CD4-positive, CD25-positive, alpha-beta regulatory T cell (primary cell): Measurements from ENCODE around the gene OPTC. TPM values are rescaled to one million over a fixed set of nuclear protein-coding genes. Genes with fewer than 3 reads are reported as not detected.
A peak's percentile ranks its signal among the peaks of the same experiment; 100 is the strongest.

Source experiments
- ATAC-seq, 2 donors: fragments of 150-1000 bp; cut with Tn5 transposase; one replicate each; pipeline ENCODE4 v1.10.0; 2021; ENCODE audit warnings: low read depth in 2 of 2, moderate number of reproducible peaks in 2 of 2, moderate library complexity in 1 of 2
- DNase-seq, 3 donors: peaks; one replicate each; pipeline versions ENCODE4 v3.0.0 to v3.0.0-alpha.2; 2012 to 2022; ENCODE audit warnings: mixed read lengths in 1 of 3
- H3K27ac ChIP-seq: one replicate; pipeline ENCODE4 v1.7.0; 2013; ENCODE audit warnings: mild to moderate bottlenecking, low read length; ENCODE audit not compliant: insufficient read depth, poor library complexity, severe bottlenecking
- H3K27me3 ChIP-seq: one replicate; pipeline ENCODE4 v1.7.0; 2013; ENCODE audit warnings: low read length; ENCODE audit not compliant: control insufficient read depth, insufficient read depth
- H3K36me3 ChIP-seq: one replicate; pipeline ENCODE4 v1.7.0; 2013; ENCODE audit warnings: mild to moderate bottlenecking, low read length, moderate library complexity; ENCODE audit not compliant: control insufficient read depth, insufficient read depth
- H3K4me1 ChIP-seq: 2 replicates; pipeline ENCODE4 v1.7.0; 2013; ENCODE audit warnings: mild to moderate bottlenecking, low read length; ENCODE audit not compliant: insufficient read depth, control insufficient read depth, poor library complexity, severe bottlenecking
- H3K4me3 ChIP-seq: one replicate; pipeline ENCODE4 v1.7.0; 2013; ENCODE audit warnings: low read depth, mild to moderate bottlenecking, low read length, moderate library complexity
- H3K9me3 ChIP-seq, 2 experiments: 1 replicate in 1 of 2; 2 replicates in 1 of 2; pipeline ENCODE4 v1.7.0; 2013; ENCODE audit warnings: low read length in 2 of 2, mild to moderate bottlenecking in 1 of 2, moderate library complexity in 1 of 2; ENCODE audit not compliant: control insufficient read depth in 2 of 2
- H3K27ac Mint-ChIP-seq, 3 donors: one replicate each; pipeline ENCODE4 v1.8.0; 2020 to 2022; ENCODE audit warnings: mild to moderate bottlenecking in 3 of 3, mixed read lengths in 3 of 3, moderate library complexity in 2 of 3
- H3K27me3 Mint-ChIP-seq: one replicate; pipeline ENCODE4 v1.8.0; 2022; ENCODE audit warnings: mild to moderate bottlenecking, mixed read lengths
- H3K36me3 Mint-ChIP-seq: one replicate; pipeline ENCODE4 v1.8.0; 2020; ENCODE audit warnings: mixed read lengths
- H3K4me1 Mint-ChIP-seq, 4 donors: one replicate each; pipeline ENCODE4 v1.8.0; 2020 to 2022; ENCODE audit warnings: mixed read lengths in 4 of 4, mild to moderate bottlenecking in 1 of 4
- H3K4me3 Mint-ChIP-seq, 4 donors: one replicate each; pipeline ENCODE4 v1.8.0; 2020 to 2022; ENCODE audit warnings: mild to moderate bottlenecking in 4 of 4, mixed read lengths in 4 of 4, moderate library complexity in 3 of 4
- H3K9me3 Mint-ChIP-seq, 7 donors: one replicate each; pipeline ENCODE4 v1.8.0; 2020 to 2022; ENCODE audit warnings: mixed read lengths in 7 of 7, mild to moderate bottlenecking in 3 of 7, moderate library complexity in 2 of 7
- polyA plus RNA-seq, 4 donors: library from polyadenylated mRNA; unstranded; fragments of 300-500 nt; fragmentation: Illumina TruSeq; gene quantifications; one replicate each; pipeline ENCODE4 v1.2.3, GENCODE V29; 2021
- total RNA-seq: library from RNA; stranded (reverse); gene quantifications from one replicate; pipeline ENCODE4 v1.2.3, GENCODE V29; 2022

The OPTC gene
- total and polyA plus RNA-seq, 5 donors from 2014 or later = not detected

DNA sequence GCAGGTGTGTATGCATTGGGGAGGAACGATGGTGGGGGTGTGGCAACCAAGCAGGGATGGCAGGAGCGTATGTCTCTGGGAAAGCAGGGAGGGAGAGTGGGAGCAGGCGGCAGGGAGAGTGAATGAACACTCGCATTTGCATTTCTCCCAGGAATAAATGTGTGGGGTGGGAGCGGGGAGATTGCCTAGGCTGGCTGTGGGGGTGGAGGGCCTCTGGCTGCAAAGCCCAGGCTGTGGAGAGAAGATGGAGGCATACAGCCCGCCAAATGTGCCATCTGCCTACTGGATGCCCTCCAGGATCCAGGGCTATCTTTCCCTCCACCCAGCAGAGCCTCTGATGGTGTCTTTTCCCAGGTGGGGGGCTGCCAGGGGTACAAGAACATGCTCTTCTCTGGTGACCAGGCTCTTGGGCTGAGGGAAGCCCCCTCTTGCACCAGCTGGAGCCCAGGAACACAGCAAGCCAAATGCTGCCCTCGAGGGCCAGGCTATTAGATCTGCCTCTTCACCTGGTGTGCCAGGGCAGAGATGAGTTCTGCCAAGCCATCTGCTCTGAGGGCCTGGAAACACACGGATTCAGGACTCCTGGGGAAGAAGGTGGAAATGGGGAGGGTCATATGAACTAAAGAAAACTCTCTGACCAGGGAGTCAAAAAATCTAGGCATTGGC is 1.7 kb upstream of the OPTC start:
- H3K9me3 ChIP-seq = no peaks in the 10 kb centered on the region
- no peaks in the 10 kb centered on the region for H3K36me3 Mint-ChIP-seq
- DNase-seq = no peak
- no peaks in the 10 kb centered on the region for H3K9me3 Mint-ChIP-seq
- H3K4me3 ChIP-seq = no peak overlapping the region
- peaks cover 0 to 14% (median 1%) of the 10 kb centered on the region in 4 donors for H3K4me1 Mint-ChIP-seq
- peak overlapping the region in 1 of 4 donors; percentile 18 for H3K4me3 Mint-ChIP-seq
- ATAC-seq = no peak
- H3K27ac Mint-ChIP-seq = no peak overlapping the region
- H3K36me3 ChIP-seq = no peaks in the 10 kb centered on the region
- no peak overlapping the region for H3K27ac ChIP-seq
- H3K27me3 Mint-ChIP-seq = peaks cover 23% of the 10 kb centered on the region
- H3K27me3 ChIP-seq = no peaks in the 10 kb centered on the region
- peaks cover 8% of the 10 kb centered on the region for H3K4me1 ChIP-seq

DNA sequence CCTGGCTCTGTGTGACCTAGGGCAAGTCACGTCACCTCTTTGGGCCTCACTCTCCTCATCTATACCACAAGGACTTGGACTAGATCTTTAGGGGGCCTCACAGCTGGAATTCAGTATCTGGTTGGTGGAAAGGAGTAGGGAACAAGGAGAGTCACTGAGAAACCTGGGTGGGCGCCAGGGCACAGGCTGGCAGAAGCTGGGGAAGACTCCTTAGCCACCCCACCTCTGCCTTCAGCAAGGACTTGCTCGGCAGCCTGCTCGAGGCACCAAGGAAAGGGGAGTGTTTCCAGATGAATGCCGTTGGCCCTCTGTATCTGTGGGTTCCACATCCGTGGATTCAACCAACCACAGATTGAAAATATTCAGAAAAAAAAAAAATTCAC is 1.2 kb upstream of the OPTC start:
- Histone ChIP-seq H3K4me1 (peaks cover 4% of the 10 kb centered on the region), H3K9me3 (no peaks in the 10 kb centered on the region), H3K4me3 (no peak overlapping the region), H3K36me3 (no peaks in the 10 kb centered on the region), H3K27ac (no peak overlapping the region), H3K27me3 (no peaks in the 10 kb centered on the region)
- no peak overlapping the region for H3K27ac Mint-ChIP-seq
- peaks cover 23% of the 10 kb centered on the region for H3K27me3 Mint-ChIP-seq
- ATAC-seq = no peak
- no peaks in the 10 kb centered on the region for H3K9me3 Mint-ChIP-seq
- no peaks in the 10 kb centered on the region for H3K36me3 Mint-ChIP-seq
- peaks cover 0 to 10% (median 0%) of the 10 kb centered on the region in 4 donors for H3K4me1 Mint-ChIP-seq
- H3K4me3 Mint-ChIP-seq = peak overlapping the region in 1 of 4 donors; percentile 18
- DNase-seq = no peak

DNA sequence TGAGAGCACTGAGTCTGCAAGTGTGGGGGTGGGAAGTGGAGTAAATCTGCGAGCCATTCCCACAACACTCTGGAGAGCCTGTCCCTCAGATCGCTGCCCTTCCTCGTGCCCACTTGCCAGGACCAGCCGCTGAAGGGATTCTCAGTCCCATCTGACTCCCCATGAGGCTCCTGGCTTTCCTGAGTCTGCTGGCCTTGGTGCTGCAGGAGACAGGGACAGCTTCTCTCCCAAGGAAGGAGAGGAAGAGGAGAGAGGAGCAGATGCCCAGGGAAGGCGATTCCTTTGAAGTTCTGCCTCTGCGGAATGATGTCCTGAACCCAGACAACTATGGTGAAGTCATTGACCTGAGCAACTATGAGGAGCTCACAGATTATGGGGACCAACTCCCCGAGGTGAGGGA is 1.9 kb downstream of the OPTC start:
- Mint-ChIP-seq H3K27me3 (peaks cover 23% of the 10 kb centered on the region), H3K4me1 (no peaks in the 10 kb centered on the region), H3K36me3 (no peaks in the 10 kb centered on the region), H3K4me3 (no peak overlapping the region), H3K9me3 (no peaks in the 10 kb centered on the region), H3K27ac (no peak overlapping the region)
- H3K36me3 ChIP-seq = no peaks in the 10 kb centered on the region
- H3K27ac ChIP-seq = no peak overlapping the region
- no peak for DNase-seq
- H3K4me3 ChIP-seq = no peak overlapping the region
- no peaks in the 10 kb centered on the region for H3K27me3 ChIP-seq
- no peaks in the 10 kb centered on the region for H3K9me3 ChIP-seq
- no peak for ATAC-seq
- H3K4me1 ChIP-seq = no peaks in the 10 kb centered on the region

DNA sequence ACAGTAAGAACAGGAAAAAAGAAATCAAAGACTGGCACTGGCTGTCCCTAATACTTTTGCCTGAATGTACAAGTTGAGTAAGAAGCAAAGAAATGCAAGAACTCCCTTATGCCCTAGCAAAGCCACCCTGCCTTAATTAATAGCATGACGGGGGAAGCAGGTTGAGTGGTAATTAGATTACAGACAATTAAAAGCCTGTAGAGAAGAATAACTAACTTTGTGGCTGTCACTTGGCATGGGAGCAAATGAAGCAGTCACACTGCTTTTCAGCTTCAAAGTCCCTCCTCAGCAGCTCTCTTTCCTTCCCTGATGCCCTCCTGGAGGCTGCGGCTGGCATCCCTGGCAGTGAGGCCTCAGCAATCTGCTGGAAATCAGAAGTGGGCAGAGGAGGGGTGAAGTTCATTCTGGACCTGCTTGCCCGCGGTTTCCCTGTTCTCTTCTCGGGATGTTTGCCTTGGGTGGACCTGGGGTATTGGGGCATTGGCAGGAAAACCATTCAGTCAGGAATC is 3.4 kb downstream of the OPTC start:
- no peak overlapping the region for H3K4me3 Mint-ChIP-seq
- no peak for DNase-seq
- Histone ChIP-seq H3K9me3 (no peaks in the 10 kb centered on the region), H3K27ac (no peak overlapping the region), H3K27me3 (no peaks in the 10 kb centered on the region), H3K4me1 (no peaks in the 10 kb centered on the region), H3K36me3 (no peaks in the 10 kb centered on the region), H3K4me3 (no peak overlapping the region)
- H3K27me3 Mint-ChIP-seq = peaks cover 22% of the 10 kb centered on the region
- H3K36me3 Mint-ChIP-seq = no peaks in the 10 kb centered on the region
- no peak for ATAC-seq
- no peaks in the 10 kb centered on the region for H3K9me3 Mint-ChIP-seq
- no peaks in the 10 kb centered on the region for H3K4me1 Mint-ChIP-seq
- no peak overlapping the region for H3K27ac Mint-ChIP-seq

DNA sequence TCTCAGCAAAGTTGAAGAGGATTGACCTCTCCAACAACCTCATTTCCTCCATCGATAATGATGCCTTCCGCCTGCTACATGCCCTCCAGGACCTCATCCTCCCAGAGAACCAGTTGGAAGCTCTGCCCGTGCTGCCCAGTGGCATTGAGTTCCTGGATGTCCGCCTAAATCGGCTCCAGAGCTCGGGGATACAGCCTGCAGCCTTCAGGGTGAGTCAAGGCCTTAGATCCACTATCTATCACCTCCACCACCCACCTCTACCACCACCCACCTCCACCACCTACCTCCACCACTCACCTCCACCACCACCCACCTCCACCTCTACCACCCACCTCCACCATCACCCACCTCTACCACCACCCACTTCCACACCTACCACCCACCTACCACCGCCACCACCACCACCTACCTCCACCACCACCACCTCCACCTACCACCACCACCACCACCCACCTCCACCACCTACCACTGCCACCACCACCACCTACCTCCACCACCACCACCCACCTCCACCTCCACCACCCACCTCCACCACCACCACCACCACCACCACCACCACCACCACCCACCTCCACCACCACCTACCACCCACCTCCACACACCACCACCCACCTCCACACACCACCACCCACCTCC is 5.8 kb downstream of the OPTC start:
- Mint-ChIP-seq H3K9me3 (no peaks in the 10 kb centered on the region), H3K4me1 (peaks cover 0 to 3% (median 1%) of the 10 kb centered on the region in 4 donors), H3K4me3 (no peak overlapping the region), H3K36me3 (no peaks in the 10 kb centered on the region), H3K27ac (peak overlapping the region in 1 of 3 donors; percentile 65), H3K27me3 (peaks cover 20% of the 10 kb centered on the region)
- Histone ChIP-seq H3K36me3 (no peaks in the 10 kb centered on the region), H3K27me3 (no peaks in the 10 kb centered on the region), H3K4me1 (no peaks in the 10 kb centered on the region), H3K9me3 (no peaks in the 10 kb centered on the region), H3K4me3 (no peak overlapping the region), H3K27ac (no peak overlapping the region)
- no peak for DNase-seq
- no peak for ATAC-seq

DNA sequence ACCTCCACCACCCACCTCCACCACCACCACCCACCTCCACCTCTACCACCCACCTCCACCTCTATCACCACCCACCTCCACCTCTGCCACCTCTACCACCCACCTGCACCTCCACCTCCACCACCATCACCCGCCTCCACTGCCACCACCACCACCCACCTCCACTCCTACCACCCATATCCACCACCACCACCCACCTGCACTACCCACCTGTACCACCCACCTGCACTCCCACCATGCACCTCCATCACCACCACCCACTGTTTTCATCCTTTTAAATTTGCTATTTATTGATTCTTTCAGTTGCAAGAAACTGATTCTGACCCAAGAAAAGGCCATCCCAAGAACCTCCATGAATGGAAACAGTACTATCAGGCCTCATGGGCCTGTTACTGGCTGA is 6.3 kb downstream of the OPTC start:
- Histone ChIP-seq H3K36me3 (no peaks in the 10 kb centered on the region), H3K4me3 (no peak overlapping the region), H3K27ac (no peak overlapping the region), H3K4me1 (no peaks in the 10 kb centered on the region), H3K9me3 (no peaks in the 10 kb centered on the region), H3K27me3 (no peaks in the 10 kb centered on the region)
- no peaks in the 10 kb centered on the region for H3K36me3 Mint-ChIP-seq
- H3K9me3 Mint-ChIP-seq = no peaks in the 10 kb centered on the region
- peaks cover 0 to 4% (median 1%) of the 10 kb centered on the region in 4 donors for H3K4me1 Mint-ChIP-seq
- no peak overlapping the region for H3K27ac Mint-ChIP-seq
- ATAC-seq (no peak), DNase-seq (no peak)
- H3K4me3 Mint-ChIP-seq = no peak overlapping the region
- peaks cover 20% of the 10 kb centered on the region for H3K27me3 Mint-ChIP-seq

DNA sequence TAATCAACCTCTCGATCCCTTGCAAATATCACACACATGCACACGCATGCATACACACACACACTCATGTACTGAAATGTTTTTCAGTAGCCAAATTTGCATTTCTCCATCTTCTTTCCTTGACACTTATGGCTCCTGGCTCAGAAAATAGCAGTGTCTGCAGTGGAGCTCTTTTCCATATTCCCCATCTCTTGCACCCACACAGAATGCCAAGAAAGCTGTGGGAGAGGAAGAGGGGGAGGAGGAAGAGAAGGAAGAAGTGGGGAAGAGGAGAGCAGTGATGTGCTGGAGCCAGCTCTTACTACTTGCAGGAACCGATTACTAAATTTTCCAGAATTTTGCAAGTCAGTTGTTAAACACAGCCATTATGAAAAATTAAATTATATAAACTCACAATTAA is 9.9 kb downstream of the OPTC start:
- Histone ChIP-seq H3K27me3 (no peaks in the 10 kb centered on the region), H3K36me3 (no peaks in the 10 kb centered on the region), H3K9me3 (no peaks in the 10 kb centered on the region), H3K27ac (no peak overlapping the region), H3K4me1 (no peaks in the 10 kb centered on the region), H3K4me3 (no peak overlapping the region)
- Mint-ChIP-seq H3K4me3 (no peak overlapping the region), H3K4me1 (peaks cover 0 to 4% (median 1%) of the 10 kb centered on the region in 4 donors), H3K36me3 (no peaks in the 10 kb centered on the region), H3K9me3 (no peaks in the 10 kb centered on the region), H3K27me3 (peaks cover 10% of the 10 kb centered on the region), H3K27ac (no peak overlapping the region)
- DNase-seq (no peak), ATAC-seq (no peak)
